GM19463 (cell line): ENCODE results near the gene SPOCD1.

Source experiments
- ATAC-seq: cut with Tn5 transposase; IDR thresholded peaks from one replicate; pipeline ENCODE4 v1.9.1; 2021; ENCODE audit warnings: mild to moderate bottlenecking, moderate library complexity; ENCODE audit not compliant: unreplicated experiment

SPOCD1 gene

GRCh38 chr1:31815752-31816500 lies at the start of gene SPOCD1:
TSS of gene SPOCD1 (minus strand) at chr1:31816022. CDS start at chr1:31815333, 689 bp downstream.
- ATAC-seq = no peak

GRCh38 chr1:31862071-31862470 lies 46.2 kb upstream of the SPOCD1 start:
- no peak for ATAC-seq

GRCh38 chr1:31861346-31861745 lies 45.5 kb upstream of the SPOCD1 start:
- ATAC-seq = no peak

DNA sequence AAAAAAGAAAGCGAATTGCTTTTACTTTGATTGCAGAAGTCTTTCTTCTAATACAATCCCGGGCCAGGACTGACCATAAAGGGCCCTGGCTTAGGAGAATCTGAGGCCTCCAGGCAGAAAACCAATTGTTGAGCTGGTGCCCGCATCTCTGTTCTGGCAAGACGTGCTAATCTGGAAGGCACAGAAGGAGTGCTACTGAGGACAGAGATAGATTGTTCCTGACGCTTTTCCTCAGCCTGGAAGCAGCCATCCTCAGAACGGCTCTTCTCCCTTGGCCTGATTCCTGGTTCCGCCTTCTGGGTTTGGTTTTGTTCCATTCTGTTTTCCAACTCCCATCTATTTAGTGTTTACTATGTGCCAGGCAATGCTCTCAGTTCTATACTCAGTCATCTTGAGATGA lies 44.8 kb upstream of the SPOCD1 start:
- no peak for ATAC-seq

GRCh38 chr1:31859719-31860118 lies 43.9 kb upstream of the SPOCD1 start:
- ATAC-seq = no peak

DNA sequence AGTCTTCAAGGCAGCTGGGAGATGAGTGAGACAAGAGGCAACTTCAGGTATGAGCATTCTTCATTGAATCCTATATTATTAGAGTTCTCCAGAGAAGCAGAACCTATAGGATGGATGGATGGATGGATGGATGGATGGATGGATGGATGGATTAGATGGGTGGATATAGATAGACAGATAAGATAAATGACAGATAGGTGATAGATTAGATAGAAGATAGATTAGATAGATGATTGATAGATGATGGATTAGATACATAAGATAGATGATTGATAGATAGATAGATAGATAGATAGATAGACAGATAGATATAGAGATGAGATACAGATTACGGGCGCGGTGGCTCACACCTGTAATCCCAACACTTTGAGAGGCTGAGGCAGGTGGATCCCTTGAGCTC lies 43.2 kb upstream of the SPOCD1 start:
- no peak for ATAC-seq

GRCh38 chr1:31857863-31858262 lies 42.0 kb upstream of the SPOCD1 start:
- ATAC-seq = no peak

GRCh38 chr1:31856140-31856539 lies 40.3 kb upstream of the SPOCD1 start:
- no peak for ATAC-seq

DNA sequence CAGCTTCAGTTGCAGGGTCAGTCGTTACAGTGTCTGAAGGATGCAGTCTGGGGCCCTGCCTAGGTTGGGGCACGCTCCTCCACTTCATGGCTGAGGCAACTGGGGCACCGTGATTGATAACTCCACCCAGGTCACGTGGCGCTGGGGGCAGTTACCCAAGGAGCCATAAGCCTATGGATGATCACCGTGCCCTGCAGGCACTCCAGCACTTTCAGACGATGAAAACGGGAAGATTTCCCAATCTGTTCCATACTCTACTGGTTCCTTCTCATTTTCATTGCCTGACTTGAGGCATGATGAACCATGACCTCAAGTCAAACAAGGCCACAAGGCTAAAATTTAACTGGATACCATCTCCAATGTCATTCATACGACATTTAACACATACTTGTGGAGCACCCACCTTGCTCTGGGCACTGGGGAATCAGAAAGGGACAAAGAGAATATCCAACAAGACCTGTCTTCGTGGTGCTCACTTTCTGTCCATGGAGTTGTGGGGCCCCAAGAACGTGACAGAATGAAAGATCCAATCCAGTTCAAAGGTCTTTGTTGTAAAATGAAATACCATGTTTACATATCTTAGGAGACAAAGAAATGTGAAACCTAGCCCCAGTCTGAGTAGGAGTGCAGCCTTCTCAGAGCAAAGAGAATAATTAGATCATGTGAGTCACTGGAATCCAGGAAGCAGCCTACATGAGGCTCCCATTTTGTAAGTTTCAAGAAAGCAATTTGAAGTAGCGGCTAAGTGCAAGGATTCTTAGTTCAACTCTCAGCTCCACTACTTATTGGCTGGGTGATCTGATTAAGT lies 39.4 kb upstream of the SPOCD1 start:
- ATAC-seq = no peak

GRCh38 chr1:31849653-31850052 lies 33.8 kb upstream of the SPOCD1 start:
- ATAC-seq = no peak

DNA sequence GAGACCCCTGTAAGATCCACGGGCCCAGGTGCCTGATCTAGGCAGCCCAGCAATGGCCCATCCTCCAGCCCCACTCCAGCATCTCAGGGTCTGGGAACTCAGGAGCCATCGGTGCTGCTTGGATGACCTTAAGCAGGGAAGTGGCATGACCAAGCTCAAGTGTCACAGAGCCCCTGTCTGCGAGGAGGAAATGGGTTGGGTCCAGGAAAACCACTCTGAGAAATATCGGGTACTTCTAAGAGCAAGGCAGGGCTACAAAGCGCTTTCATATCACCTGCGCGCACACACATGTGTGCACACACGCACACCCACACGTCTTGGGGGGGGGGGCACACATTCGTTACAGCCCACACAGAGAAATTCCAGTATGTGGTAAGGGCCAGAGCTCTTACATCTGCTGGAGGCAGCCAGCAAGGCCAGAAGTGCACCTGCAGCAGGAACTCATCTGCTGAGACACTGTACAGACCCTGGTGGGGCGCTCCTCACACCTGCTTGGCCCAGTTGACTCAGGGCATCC lies 32.6 kb upstream of the SPOCD1 start:
- no peak for ATAC-seq

GRCh38 chr1:31846484-31846883 lies 30.7 kb upstream of the SPOCD1 start:
- no peak for ATAC-seq

DNA sequence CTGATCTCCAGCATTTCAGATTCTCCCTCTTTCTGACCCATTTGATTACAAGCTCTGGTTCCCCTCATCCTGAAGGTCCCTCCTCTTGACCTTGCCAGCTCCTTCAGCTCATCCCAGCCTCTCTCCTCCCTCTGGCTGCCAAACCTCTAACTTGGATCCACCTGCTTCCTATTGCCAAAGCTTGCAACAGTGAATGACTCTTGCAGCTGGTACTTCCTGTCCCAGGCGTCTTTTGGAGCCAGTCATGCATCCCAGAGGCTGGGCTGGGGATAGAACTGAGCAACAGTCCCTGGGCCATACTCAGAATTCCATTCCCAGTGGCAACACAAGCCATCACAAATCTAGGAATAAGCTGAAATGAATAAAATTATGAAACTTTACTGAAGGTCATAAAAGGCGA lies 27.7 kb upstream of the SPOCD1 start:
- ATAC-seq = no peak

- ATAC-seq = no peak
Observed at GRCh38 chr1:31839662-31840343, 24.0 kb upstream of the SPOCD1 start.

GRCh38 chr1:31837451-31838158 lies 21.8 kb upstream of the SPOCD1 start:
- no peak for ATAC-seq

DNA sequence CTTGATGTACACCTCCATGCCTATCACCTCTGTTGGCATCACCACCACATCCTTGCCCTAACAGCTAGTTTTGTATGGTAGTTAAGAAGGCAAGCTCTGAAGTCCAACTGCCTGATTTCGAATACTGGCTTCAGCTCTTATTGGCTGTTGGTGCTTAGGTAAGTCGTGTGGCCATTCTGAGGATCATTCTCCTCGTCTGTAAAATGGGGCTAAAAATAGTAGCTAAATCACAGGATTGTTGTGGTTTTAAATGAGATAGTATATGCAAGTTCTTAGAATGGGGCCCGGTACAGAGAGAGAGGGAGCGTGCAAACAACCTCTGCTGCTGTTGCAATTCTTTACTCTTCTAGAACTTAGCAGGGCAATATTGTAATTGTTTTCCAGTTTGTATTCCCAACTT lies 20.8 kb upstream of the SPOCD1 start:
- ATAC-seq = no peak

GRCh38 chr1:31835415-31835814 lies 19.6 kb upstream of the SPOCD1 start:
- ATAC-seq = no peak

DNA sequence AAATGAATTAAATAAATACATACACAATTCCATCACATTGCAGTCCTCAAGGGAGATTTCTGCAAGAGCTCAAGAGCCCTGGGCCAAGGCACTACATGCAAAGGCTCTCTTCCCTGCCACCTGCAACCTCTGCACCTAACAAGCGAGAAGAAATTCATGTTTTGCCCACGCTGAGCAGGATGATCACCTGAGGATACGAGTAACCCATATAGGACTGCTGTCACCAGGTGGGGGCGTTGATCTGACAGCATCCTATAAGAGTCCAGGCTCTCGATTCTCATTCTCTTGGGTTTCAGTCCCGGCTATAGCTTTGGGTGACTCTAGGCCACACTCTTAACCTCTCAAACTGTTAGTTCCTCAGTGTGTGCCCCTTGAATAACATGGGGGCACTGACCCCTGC lies 18.7 kb upstream of the SPOCD1 start:
- no peak for ATAC-seq

- ATAC-seq = no peak
Observed at GRCh38 chr1:31831397-31832378, 15.9 kb upstream of the SPOCD1 start.

DNA sequence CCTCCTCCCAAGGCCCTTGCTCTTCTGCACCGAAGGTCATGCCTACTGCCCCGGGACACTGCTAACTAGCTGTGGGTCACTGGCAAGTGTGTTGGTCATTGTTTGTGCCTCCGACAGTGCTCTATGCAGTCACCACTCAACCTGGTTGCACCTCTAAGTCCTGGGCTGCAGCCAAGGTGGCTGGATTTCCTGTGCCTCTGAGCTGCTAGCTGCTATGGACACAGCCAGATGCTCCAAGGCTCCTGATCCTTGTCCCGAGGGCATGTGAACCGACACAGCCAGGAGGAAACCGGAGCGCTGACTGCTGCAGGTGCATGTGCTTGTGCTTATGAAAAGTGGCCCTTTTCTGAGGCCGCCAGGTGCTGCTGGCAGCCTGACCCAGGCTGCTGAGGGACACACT lies 14.7 kb upstream of the SPOCD1 start:
- ATAC-seq = no peak
